ENCODE results near the gene ATG14.

DNA sequence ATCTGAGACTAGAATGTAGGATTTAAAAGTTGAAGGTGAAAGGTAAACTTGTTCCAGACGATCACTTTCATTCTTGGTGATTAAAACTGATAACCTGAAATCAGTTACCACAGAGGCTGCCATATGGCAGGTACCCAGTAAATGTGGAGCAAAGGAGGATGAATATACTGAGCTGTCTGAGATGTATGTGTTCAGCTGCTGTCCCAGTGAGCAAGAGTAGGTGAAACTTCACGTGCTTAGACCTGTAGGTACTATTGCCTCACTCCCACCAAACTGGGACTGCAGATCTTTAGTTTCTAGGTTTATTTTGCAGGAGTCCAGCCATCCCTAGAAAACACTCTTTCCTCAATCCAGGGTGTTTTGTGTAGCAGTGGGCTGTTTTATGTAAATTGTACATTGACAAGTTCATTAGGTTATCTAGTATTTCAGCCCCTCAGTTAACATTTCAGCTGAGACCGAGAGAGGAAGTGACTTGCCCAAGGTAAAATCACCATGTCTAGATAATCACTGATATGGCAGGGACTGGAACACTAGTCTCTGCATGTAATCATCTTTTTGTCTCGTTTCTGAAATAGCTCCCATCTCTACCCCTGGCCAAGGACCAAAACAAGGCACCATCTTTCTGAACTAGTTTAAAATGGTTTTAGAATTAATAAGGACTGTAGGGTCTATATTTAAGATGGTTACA, 62.7 kb downstream of the ATG14 start:
- TF ChIP-seq RARB (CRISPR knock-in tag; IDR thresholded peaks at IDR 0.05) (no peak), GLIS3 (CRISPR knock-in tag; IDR thresholded peaks at IDR 0.05) (no peak), SNAI2 (CRISPR knock-in tag; IDR thresholded peaks at IDR 0.05) (no peak), PATZ1 (CRISPR knock-in tag; IDR thresholded peaks at IDR 0.05; ENCODE audit: borderline replicate concordance) (no peak), TSHZ2 (CRISPR knock-in tag; IDR thresholded peaks at IDR 0.05) (no peak), TOX (CRISPR knock-in tag; IDR thresholded peaks at IDR 0.05; ENCODE audit: borderline replicate concordance) (no peak), ZNF565 (CRISPR knock-in tag; conservative IDR thresholded peaks at IDR 0.05; ENCODE audit: low read depth) (no peak), ZNF70 (CRISPR knock-in tag; IDR thresholded peaks at IDR 0.05) (no peak), OSR1 (CRISPR knock-in tag; IDR thresholded peaks at IDR 0.05) (no peak), PPARA (CRISPR knock-in tag; IDR thresholded peaks at IDR 0.05; ENCODE audit: borderline replicate concordance) (no peak), ZC3H10 (CRISPR knock-in tag; IDR thresholded peaks at IDR 0.05) (no peak)

Measured in SK-N-SH treated with all-trans-retinoic acid at 6 μM for 48 hours (cell line).